Measurements from ENCODE around the gene NFILZ.

NFILZ gene

GRCh38 chr19:8605514-8605913, 24.9 kb upstream of the NFILZ start:
- H3K4me3 ChIP-seq (ENCODE audit: low read length): no peak overlapping the region
- no peak for DNase-seq (ENCODE audit: low read depth)
- TF ChIP-seq, protein P1, sequence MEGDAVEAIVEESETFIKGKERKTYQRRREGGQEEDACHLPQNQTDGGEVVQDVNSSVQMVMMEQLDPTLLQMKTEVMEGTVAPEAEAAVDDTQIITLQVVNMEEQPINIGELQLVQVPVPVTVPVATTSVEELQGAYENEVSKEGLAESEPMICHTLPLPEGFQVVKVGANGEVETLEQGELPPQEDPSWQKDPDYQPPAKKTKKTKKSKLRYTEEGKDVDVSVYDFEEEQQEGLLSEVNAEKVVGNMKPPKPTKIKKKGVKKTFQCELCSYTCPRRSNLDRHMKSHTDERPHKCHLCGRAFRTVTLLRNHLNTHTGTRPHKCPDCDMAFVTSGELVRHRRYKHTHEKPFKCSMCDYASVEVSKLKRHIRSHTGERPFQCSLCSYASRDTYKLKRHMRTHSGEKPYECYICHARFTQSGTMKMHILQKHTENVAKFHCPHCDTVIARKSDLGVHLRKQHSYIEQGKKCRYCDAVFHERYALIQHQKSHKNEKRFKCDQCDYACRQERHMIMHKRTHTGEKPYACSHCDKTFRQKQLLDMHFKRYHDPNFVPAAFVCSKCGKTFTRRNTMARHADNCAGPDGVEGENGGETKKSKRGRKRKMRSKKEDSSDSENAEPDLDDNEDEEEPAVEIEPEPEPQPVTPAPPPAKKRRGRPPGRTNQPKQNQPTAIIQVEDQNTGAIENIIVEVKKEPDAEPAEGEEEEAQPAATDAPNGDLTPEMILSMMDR (IDR thresholded peaks at IDR 0.05; ENCODE audit: insufficient read depth, low read depth, low read length, missing control alignments): no peak

- H3K4me3 ChIP-seq (ENCODE audit: low read length): no peak overlapping the region
- no peak for DNase-seq (ENCODE audit: low read depth)
- TF ChIP-seq, protein P1 (IDR thresholded peaks at IDR 0.05; ENCODE audit: insufficient read depth, low read depth, low read length, missing control alignments): no peak
Measured at GRCh38 chr19:8607386-8607785, 23.0 kb upstream of the NFILZ start.

- TF ChIP-seq, protein P1 (IDR thresholded peaks at IDR 0.05; ENCODE audit: insufficient read depth, low read depth, low read length, missing control alignments): no peak
- no peak for DNase-seq (ENCODE audit: low read depth)
- H3K4me3 ChIP-seq (ENCODE audit: low read length): no peak overlapping the region
Measured at GRCh38 chr19:8608941-8609278, 21.5 kb upstream of the NFILZ start.

DNA sequence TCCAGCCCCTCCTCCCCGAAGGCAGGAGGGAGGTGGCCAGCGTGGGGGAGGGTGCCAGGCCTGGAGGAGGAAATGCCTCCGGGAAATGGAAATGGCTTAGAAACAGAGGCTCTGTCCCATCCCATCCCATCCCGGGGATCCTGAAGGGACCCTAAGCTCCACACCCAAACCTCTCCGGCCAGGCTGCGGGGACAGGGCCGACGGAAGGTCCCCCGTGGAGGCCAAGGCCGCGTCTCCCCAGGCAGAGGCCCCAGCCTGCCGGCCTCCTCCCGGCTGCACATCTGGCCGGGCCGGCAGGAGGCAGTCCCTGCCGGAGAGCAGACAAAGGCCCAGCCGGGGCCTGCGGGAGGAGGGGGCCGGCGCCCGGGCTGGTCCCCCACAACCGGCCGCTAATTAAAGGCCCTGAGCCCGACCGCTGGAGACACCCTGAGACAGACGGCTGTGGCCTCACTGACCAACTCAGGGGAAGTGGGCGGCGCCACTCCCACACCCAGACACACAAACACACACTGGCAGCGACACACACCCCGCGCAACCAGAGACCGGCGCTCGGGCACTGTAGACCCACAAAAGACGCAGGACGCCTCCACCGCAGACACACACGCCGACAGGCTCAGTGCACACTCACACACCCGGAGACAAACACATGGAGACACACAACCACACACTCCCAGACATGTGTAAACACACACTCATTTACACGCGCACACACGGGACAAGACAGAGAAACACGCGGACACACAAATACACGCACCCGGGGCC, 21.0 kb upstream of the NFILZ start:
- H3K4me3 ChIP-seq (ENCODE audit: low read length): no peak overlapping the region
- TF ChIP-seq, protein P1 (IDR thresholded peaks at IDR 0.05; ENCODE audit: insufficient read depth, low read depth, low read length, missing control alignments): no peak
- no peak for DNase-seq (ENCODE audit: low read depth)

GRCh38 chr19:8610041-8610935, 20.1 kb upstream of the NFILZ start, which contains the start of gene ADAMTS10:
ADAMTS10 (minus strand) TSS chr19:8610715; CDS start chr19:8605710, 5,005 bp downstream.
- no peak for DNase-seq (ENCODE audit: low read depth)
- TF ChIP-seq, protein P1 (IDR thresholded peaks at IDR 0.05; ENCODE audit: insufficient read depth, low read depth, low read length, missing control alignments): no peak
- no peak within 1 kb of the TSS for H3K4me3 ChIP-seq (ENCODE audit: low read length)

DNA sequence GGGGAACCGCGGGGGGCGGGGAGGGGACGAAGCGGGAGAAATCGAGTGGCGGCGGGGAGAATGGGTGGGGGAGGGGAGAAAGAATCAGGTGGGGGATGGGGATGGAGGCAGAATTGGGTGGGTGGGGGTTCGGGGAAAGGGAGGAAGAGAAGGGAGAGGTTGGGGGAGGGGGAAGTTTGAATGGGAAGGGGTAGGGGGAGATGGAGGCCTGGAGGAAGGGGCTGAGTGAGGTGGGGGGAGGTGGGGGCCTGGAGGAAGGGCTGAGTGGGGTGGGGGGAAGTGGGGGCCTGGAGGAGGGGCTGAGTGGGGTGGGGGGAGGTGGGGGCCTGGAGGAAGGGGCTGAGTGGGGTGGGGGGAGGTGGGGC, 19.5 kb upstream of the NFILZ start:
- no peak for DNase-seq (ENCODE audit: low read depth)
- H3K4me3 ChIP-seq (ENCODE audit: low read length): no peak overlapping the region
- TF ChIP-seq, protein P1 (IDR thresholded peaks at IDR 0.05; ENCODE audit: insufficient read depth, low read depth, low read length, missing control alignments): no peak

Data from epithelial cell of esophagus (primary cell).